Measurements from ENCODE around the gene PROS1. TPM values are rescaled to one million over a fixed set of nuclear protein-coding genes. Genes with fewer than 3 reads are reported as not detected.
"Not testable (repeated sequence)": the region's sequence is repeated elsewhere in the genome, so short reads cannot be mapped to it uniquely, and the experiment has no call there.

The PROS1 gene
- total RNA-seq, 2 experiments from 2014 or later: not detected

DNA sequence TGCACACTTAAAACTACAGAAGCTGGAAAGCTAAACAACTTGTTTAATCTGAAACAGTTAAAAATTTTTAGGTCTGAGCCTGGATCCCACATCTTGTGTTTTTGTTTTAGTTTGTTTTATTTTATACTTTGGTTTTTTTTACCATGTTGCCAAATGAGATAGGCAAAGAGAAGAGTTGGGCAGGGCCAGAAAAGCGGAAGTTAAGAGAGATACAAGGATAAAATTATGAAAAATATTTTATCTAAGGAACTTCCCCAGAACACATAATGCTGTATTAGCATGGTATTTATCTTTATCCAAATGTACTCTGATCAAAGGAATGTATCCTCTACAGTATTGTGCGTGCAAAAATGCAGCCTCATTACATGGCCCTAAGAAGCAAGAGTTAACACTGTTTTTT is 50.7 kb downstream of the PROS1 start:
- no peaks in the 10 kb centered on the region for H3K36me3 Mint-ChIP-seq (ENCODE audit: low read depth)
- ATAC-seq (ENCODE audit: poor library complexity) (no peak), DNase-seq (no peak)
- Histone ChIP-seq H3K36me3 (ENCODE audit: insufficient read depth, low read length) (no peaks in the 10 kb centered on the region), H3K27me3 (ENCODE audit: control insufficient read depth in 1 of 2, insufficient read depth in 2 of 2, low read length in 2 of 2) (no peaks in the 10 kb centered on the region), H3K4me3 (ENCODE audit: low read length) (no peak overlapping the region), H3K4me1 (ENCODE audit: insufficient read depth, low read length) (no peaks in the 10 kb centered on the region), H3K27ac (ENCODE audit: low read depth in 1 of 2, low read length in 2 of 2) (no peak overlapping the region), H3K9me3 (ENCODE audit: control insufficient read depth in 1 of 2, insufficient read depth in 1 of 2, low read length in 2 of 2) (no peaks in the 10 kb centered on the region)
- H3K27ac Mint-ChIP-seq: no peak overlapping the region
- POLR2A ChIA-PET: no interaction called here
- CTCF ChIA-PET: no interaction called here
- no peaks in the 10 kb centered on the region for H3K4me1 Mint-ChIP-seq (ENCODE audit: low read depth)
- H3K4me3 Mint-ChIP-seq: no peak overlapping the region
- peaks cover 4% of the 10 kb centered on the region for H3K27me3 Mint-ChIP-seq
- H3K9me3 Mint-ChIP-seq: no peaks in the 10 kb centered on the region
- intact Hi-C loops (cut with DNase I, micrococcal nuclease): no loop called here
- TF ChIP-seq, protein P1, sequence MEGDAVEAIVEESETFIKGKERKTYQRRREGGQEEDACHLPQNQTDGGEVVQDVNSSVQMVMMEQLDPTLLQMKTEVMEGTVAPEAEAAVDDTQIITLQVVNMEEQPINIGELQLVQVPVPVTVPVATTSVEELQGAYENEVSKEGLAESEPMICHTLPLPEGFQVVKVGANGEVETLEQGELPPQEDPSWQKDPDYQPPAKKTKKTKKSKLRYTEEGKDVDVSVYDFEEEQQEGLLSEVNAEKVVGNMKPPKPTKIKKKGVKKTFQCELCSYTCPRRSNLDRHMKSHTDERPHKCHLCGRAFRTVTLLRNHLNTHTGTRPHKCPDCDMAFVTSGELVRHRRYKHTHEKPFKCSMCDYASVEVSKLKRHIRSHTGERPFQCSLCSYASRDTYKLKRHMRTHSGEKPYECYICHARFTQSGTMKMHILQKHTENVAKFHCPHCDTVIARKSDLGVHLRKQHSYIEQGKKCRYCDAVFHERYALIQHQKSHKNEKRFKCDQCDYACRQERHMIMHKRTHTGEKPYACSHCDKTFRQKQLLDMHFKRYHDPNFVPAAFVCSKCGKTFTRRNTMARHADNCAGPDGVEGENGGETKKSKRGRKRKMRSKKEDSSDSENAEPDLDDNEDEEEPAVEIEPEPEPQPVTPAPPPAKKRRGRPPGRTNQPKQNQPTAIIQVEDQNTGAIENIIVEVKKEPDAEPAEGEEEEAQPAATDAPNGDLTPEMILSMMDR (IDR thresholded peaks at IDR 0.05): no peak

DNA sequence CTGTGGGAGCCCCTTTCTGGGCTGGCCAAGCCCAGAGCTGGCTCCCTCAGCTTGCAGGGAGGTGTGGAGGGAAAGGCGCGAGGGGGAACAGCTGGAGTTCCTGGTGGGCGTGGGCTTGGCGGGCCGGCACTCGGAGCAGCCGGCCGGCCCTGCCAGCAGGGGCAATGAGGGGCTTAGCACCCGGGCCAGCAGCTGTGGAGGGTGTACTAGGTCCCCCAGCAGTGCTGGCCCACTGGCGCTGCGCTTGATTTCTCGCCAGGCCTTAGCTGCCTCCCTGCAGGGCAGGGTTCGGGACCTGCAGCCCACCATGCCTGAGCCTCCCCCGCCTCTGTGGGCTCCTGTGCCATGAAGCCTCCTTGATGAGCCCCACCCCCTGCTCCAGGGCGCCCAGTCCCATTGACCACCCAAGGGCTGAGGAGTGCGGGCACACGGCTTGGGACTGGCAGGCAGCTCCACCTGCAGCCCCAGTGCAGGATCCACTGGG is 56.1 kb downstream of the PROS1 start:
- ATAC-seq (ENCODE audit: poor library complexity); H3K27me3 Mint-ChIP-seq; H3K36me3 ChIP-seq (ENCODE audit: insufficient read depth, low read length); H3K27ac Mint-ChIP-seq; POLR2A ChIA-PET; H3K9me3 Mint-ChIP-seq; CTCF ChIA-PET; H3K4me3 Mint-ChIP-seq; H3K4me1 Mint-ChIP-seq (ENCODE audit: low read depth); H3K27ac ChIP-seq (ENCODE audit: low read depth in 1 of 2, low read length in 2 of 2); H3K4me3 ChIP-seq (ENCODE audit: low read length); intact Hi-C loops (cut with DNase I, micrococcal nuclease); H3K4me1 ChIP-seq (ENCODE audit: insufficient read depth, low read length); H3K36me3 Mint-ChIP-seq (ENCODE audit: low read depth); H3K27me3 ChIP-seq (ENCODE audit: control insufficient read depth in 1 of 2, insufficient read depth in 2 of 2, low read length in 2 of 2): not testable (repeated sequence)
- peak in 1 of 14 experiments; percentile 3 for DNase-seq
- peaks cover 0 to 16% of the 10 kb centered on the region in 2 experiments for H3K9me3 ChIP-seq (ENCODE audit: control insufficient read depth in 1 of 2, insufficient read depth in 1 of 2, low read length in 2 of 2)

DNA sequence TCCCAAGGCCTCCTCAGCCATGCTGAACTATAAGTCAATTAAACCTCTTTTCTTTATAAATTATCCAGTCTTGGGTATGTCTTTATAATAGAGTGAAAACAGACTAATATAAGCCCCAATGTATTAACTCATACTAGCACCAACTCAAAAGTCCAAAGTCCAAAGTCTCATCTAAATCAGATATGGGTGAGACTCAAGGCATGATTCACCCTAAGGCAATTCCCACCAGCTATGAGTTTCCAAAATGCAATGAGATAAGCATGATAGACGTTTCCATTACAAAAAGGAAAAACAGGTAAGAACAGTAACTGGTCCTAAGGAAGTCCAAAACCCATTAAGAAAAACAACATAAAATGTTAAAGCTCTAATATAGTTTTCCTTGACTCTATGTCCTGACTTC is 60.1 kb downstream of the PROS1 start:
- H3K27ac ChIP-seq (ENCODE audit: low read depth in 1 of 2, low read length in 2 of 2); H3K4me1 ChIP-seq (ENCODE audit: insufficient read depth, low read length); H3K27me3 ChIP-seq (ENCODE audit: control insufficient read depth in 1 of 2, insufficient read depth in 2 of 2, low read length in 2 of 2); H3K27ac Mint-ChIP-seq; H3K36me3 ChIP-seq (ENCODE audit: insufficient read depth, low read length); H3K9me3 Mint-ChIP-seq; DNase-seq; intact Hi-C loops (cut with DNase I, micrococcal nuclease); H3K36me3 Mint-ChIP-seq (ENCODE audit: low read depth); CTCF ChIA-PET; H3K4me1 Mint-ChIP-seq (ENCODE audit: low read depth); POLR2A ChIA-PET; ATAC-seq (ENCODE audit: poor library complexity); H3K4me3 Mint-ChIP-seq; H3K4me3 ChIP-seq (ENCODE audit: low read length); H3K27me3 Mint-ChIP-seq: not testable (repeated sequence)
- H3K9me3 ChIP-seq (ENCODE audit: control insufficient read depth in 1 of 2, insufficient read depth in 1 of 2, low read length in 2 of 2): peaks cover 0 to 16% of the 10 kb centered on the region in 2 experiments

DNA sequence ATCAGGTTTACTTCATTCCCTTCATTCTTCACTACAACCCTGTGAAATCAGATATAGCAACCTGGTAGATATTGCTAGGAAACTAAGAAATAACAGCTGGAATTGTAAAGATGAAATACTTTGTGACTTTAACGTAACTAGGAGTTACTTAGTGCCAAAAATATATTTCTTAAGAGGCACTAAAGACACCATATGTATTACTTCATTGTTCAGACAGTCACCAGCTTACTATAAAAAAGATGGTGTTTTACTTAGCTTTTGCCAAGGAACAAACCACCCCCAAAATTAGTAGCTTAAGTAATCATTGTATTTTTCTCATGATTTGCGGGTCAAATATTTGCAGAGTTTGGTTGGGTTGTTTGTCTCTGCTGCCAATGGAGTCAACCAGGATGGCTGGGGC is 62.5 kb downstream of the PROS1 start:
- ChIA-PET POLR2A (no interaction called here), CTCF (no interaction called here)
- no peak for DNase-seq
- Histone ChIP-seq H3K27ac (ENCODE audit: low read depth in 1 of 2, low read length in 2 of 2) (no peak overlapping the region), H3K9me3 (ENCODE audit: control insufficient read depth in 1 of 2, insufficient read depth in 1 of 2, low read length in 2 of 2) (peaks cover 0 to 18% of the 10 kb centered on the region in 2 experiments), H3K27me3 (ENCODE audit: control insufficient read depth in 1 of 2, insufficient read depth in 2 of 2, low read length in 2 of 2) (no peaks in the 10 kb centered on the region), H3K4me3 (ENCODE audit: low read length) (no peak overlapping the region), H3K4me1 (ENCODE audit: insufficient read depth, low read length) (no peaks in the 10 kb centered on the region), H3K36me3 (ENCODE audit: insufficient read depth, low read length) (no peaks in the 10 kb centered on the region)
- ATAC-seq (ENCODE audit: poor library complexity): no peak
- Mint-ChIP-seq H3K27ac (no peak overlapping the region), H3K36me3 (ENCODE audit: low read depth) (no peaks in the 10 kb centered on the region), H3K4me1 (ENCODE audit: low read depth) (no peaks in the 10 kb centered on the region), H3K4me3 (no peak overlapping the region), H3K9me3 (peaks cover 7% of the 10 kb centered on the region), H3K27me3 (no peaks in the 10 kb centered on the region)
- TF ChIP-seq, protein P1 (IDR thresholded peaks at IDR 0.05): no peak
- intact Hi-C loops (cut with DNase I, micrococcal nuclease): no loop called here
